Transverse colon (tissue), 4 donors: ENCODE results near the gene CAMK2B.

Experiments
- CTCF ChIP-seq, 5 experiments: fragments of 200-600 bp in 3 of 5; fragments of 450-650 bp in 2 of 5; sonication (generic) in 3 of 5; IDR thresholded peaks; 1 replicate in 2 of 5; 2 replicates in 3 of 5; pipeline ENCODE4 v1.5.1; 2016 to 2017; ENCODE audit warnings: antibody characterized with exemption in 5 of 5, inconsistent platforms in 3 of 5, mild to moderate bottlenecking in 2 of 5, moderate library complexity in 1 of 5
- EP300 ChIP-seq: sonication (generic); formaldehyde crosslinking; IDR thresholded peaks from one replicate; pipeline ENCODE4 v1.6.1; 2017; ENCODE audit warnings: antibody characterized with exemption, low read depth
- POLR2A ChIP-seq: fragments of 450-650 bp; IDR thresholded peaks from one replicate; pipeline ENCODE4 v1.6.1; 2016; ENCODE audit warnings: antibody characterized with exemption, mild to moderate bottlenecking, moderate library complexity
- POLR2AphosphoS5 ChIP-seq, 3 donors: sonication (generic); formaldehyde crosslinking; IDR thresholded peaks; one replicate each; pipeline ENCODE4 v1.6.1; 2016; ENCODE audit warnings: antibody characterized with exemption in 3 of 3

GRCh38 chr7:44313016-44313415 lies 12.4 kb downstream of the CAMK2B start:
- TF ChIP-seq CTCF (IDR thresholded peaks at IDR 0.05) (no peak), POLR2A (no peak), POLR2AphosphoS5 (IDR thresholded peaks at IDR 0.05) (no peak), EP300 (no peak)
